ENCODE measurements around the gene TRIM54. TPM values are rescaled to one million over a fixed set of nuclear protein-coding genes. Genes with fewer than 3 reads are reported as not detected.

The TRIM54 gene
- total and polyA plus RNA-seq, 9 donors, result 0.12 to 0.72 (median 0.28) TPM; not detected in 3

GRCh38 chr2:27284996-27285395 is 2.8 kb downstream of the TRIM54 start:
- Histone ChIP-seq H3K36me3 (no peaks in the 10 kb centered on the region), H3K27ac (no peak overlapping the region), H3K9me3 (no peaks in the 10 kb centered on the region), H3K4me1 (ENCODE audit: insufficient read depth) (no peaks in the 10 kb centered on the region), H3K4me3 (no peak overlapping the region), H3K27me3 (no peaks in the 10 kb centered on the region)
- 94 to 97% (median 96%) methylated on average over 1 of the region's 1 CpG for WGBS, 3 donors
- DNase-seq, result no peak
- intact Hi-C loops (cut with DNase I), result loop anchor here in 3 of 4 donors (5.0 to 10.0 kb wide), 4 partner anchors 188 to 440 kb away; partner anchors contain the start of gene DPYSL5 (in 2 of the 3)
- no peak for TF ChIP-seq POLR2A (IDR thresholded peaks at IDR 0.05)
- TF ChIP-seq EP300 (IDR thresholded peaks at IDR 0.05), result no peak
- no peak for TF ChIP-seq CTCF (IDR thresholded peaks at IDR 0.05)

- DNase-seq, result no peak
- H3K4me3 ChIP-seq, result no peak overlapping the region
- no peaks in the 10 kb centered on the region for H3K9me3 ChIP-seq
- TF ChIP-seq EP300 (IDR thresholded peaks at IDR 0.05), result no peak
- TF ChIP-seq CTCF (IDR thresholded peaks at IDR 0.05), result no peak
- no peak for TF ChIP-seq POLR2A (IDR thresholded peaks at IDR 0.05)
- H3K27me3 ChIP-seq, result no peaks in the 10 kb centered on the region
- 57 to 76% (median 58%) methylated on average over 6 of the region's 6 CpGs for WGBS, 3 donors
- no peaks in the 10 kb centered on the region for H3K36me3 ChIP-seq
- no peaks in the 10 kb centered on the region for H3K4me1 ChIP-seq (ENCODE audit: insufficient read depth)
- no peak overlapping the region for H3K27ac ChIP-seq
- intact Hi-C loops (cut with DNase I), result loop anchor here in 3 of 4 donors (10.0 kb wide), 3 partner anchors 321 to 441 kb away; partner anchors contain the start of gene DPYSL5 (in 2 of the 3)
These were observed 3.3 kb downstream of the TRIM54 start for GRCh38 chr2:27285481-27285880.

GRCh38 chr2:27288610-27289009 is 6.4 kb downstream of the TRIM54 start:
- Histone ChIP-seq H3K4me3 (no peak overlapping the region), H3K9me3 (no peaks in the 10 kb centered on the region), H3K27me3 (no peaks in the 10 kb centered on the region), H3K36me3 (no peaks in the 10 kb centered on the region), H3K4me1 (ENCODE audit: insufficient read depth) (no peaks in the 10 kb centered on the region), H3K27ac (no peak overlapping the region)
- 45 to 52% (median 51%) methylated on average over 3 of the region's 3 CpGs for WGBS, 3 donors
- TF ChIP-seq POLR2A (IDR thresholded peaks at IDR 0.05) (no peak), CTCF (IDR thresholded peaks at IDR 0.05) (no peak), EP300 (IDR thresholded peaks at IDR 0.05) (no peak)
- intact Hi-C loops (cut with DNase I), result loop anchor here in 3 of 4 donors (10.0 kb wide), 3 partner anchors 324 to 444 kb away; partner anchors contain the start of gene DPYSL5 (in 2 of the 3)
- no peak for DNase-seq

- intact Hi-C loops (cut with DNase I), result no loop called here
- Histone ChIP-seq H3K36me3 (no peaks in the 10 kb centered on the region), H3K27ac (no peak overlapping the region), H3K4me3 (no peak overlapping the region), H3K9me3 (no peaks in the 10 kb centered on the region), H3K4me1 (ENCODE audit: insufficient read depth) (no peaks in the 10 kb centered on the region), H3K27me3 (no peaks in the 10 kb centered on the region)
- no peak for DNase-seq
- WGBS, 3 donors, result 91 to 93% (median 93%) methylated on average over 5 of the region's 5 CpGs
- TF ChIP-seq POLR2A (IDR thresholded peaks at IDR 0.05) (no peak), EP300 (IDR thresholded peaks at IDR 0.05) (no peak), CTCF (IDR thresholded peaks at IDR 0.05) (no peak)
These were observed 8.3 kb downstream of the TRIM54 start for GRCh38 chr2:27290549-27290948.

All from ovary (tissue), 9 donors.